ENCODE results near the gene PPIB. TPM values are rescaled to one million over a fixed set of nuclear protein-coding genes. Genes with fewer than 3 reads are reported as not detected.

Gene PPIB
- 100 to 1,000 TPM; 276 to 535 (median 474) TPM for total RNA-seq
- long read RNA-seq, transcript PPIB-201 (5 exons, 1,081 nt) = major isoform, 185 of 190 reads
- long read RNA-seq, partial matches to known transcripts = 4 of 190 reads
- long read RNA-seq, other reads (novel, unspliced or antisense) = 1 of 190 reads

- Histone ChIP-seq H3K27ac (peak within 1 kb of the TSS; percentile 84 to 86 (median 86)), H3K27me3 (no peaks in the 10 kb centered on the region), H3K4me3 (peak within 1 kb of the TSS; percentile 75 to 99 (median 96)), H3K4me1 (peaks cover 0 to 50% (median 16%) of the 10 kb centered on the region in 4 donors), H3K36me3 (peaks cover 21 to 38% (median 29%) of the 10 kb centered on the region in 4 donors), H3K9me3 (no peaks in the 10 kb centered on the region)
- TF ChIP-seq POLR2A (IDR thresholded peaks at IDR 0.05) (peak; percentile 92), CTCF (IDR thresholded peaks at IDR 0.05) (peak in 3 of 4 donors; percentile 51 to 61 (median 52))
- 0% methylated on average over 19 of the region's 69 CpGs for WGBS (ENCODE audit: insufficient coverage, low coverage, low lambda C conversion rate, missing lambda C conversion rate)
- DNase-seq (peak; percentile 99), ATAC-seq (peak; percentile 88 to 96 (median 91))
- intact Hi-C loops (cut with DNase I) = no loop called here
These were observed at the start of gene PPIB for GRCh38 chr15:64162869-64163658. Gene PPIB (minus strand): TSS chr15:64163022. CDS start chr15:64162986, 36 bp downstream.

- peaks cover 0 to 9% (median 3%) of the 10 kb centered on the region in 4 donors for H3K4me1 ChIP-seq
- peaks cover 0 to 5% (median 0%) of the 10 kb centered on the region in 4 donors for H3K36me3 ChIP-seq
- intact Hi-C loops (cut with DNase I) = no loop called here
- H3K9me3 ChIP-seq = no peaks in the 10 kb centered on the region
- TF ChIP-seq POLR2A (IDR thresholded peaks at IDR 0.05) (no peak), CTCF (IDR thresholded peaks at IDR 0.05) (no peak)
- DNase-seq (no peak), ATAC-seq (no peak)
- H3K27me3 ChIP-seq = no peaks in the 10 kb centered on the region
- no peak overlapping the region for H3K27ac ChIP-seq
- no peak overlapping the region for H3K4me3 ChIP-seq
- WGBS (ENCODE audit: insufficient coverage, low coverage, low lambda C conversion rate, missing lambda C conversion rate) = 89% methylated on average over 2 of the region's 2 CpGs
These were observed 48.9 kb upstream of the PPIB start for GRCh38 chr15:64211696-64212095.

GRCh38 chr15:64210371-64210770 is 47.5 kb upstream of the PPIB start:
- 78% methylated on average over 2 of the region's 2 CpGs for WGBS (ENCODE audit: insufficient coverage, low coverage, low lambda C conversion rate, missing lambda C conversion rate)
- Histone ChIP-seq H3K4me3 (no peak overlapping the region), H3K36me3 (peaks cover 0 to 5% (median 0%) of the 10 kb centered on the region in 4 donors), H3K27ac (no peak overlapping the region), H3K4me1 (no peaks in the 10 kb centered on the region), H3K9me3 (no peaks in the 10 kb centered on the region), H3K27me3 (no peaks in the 10 kb centered on the region)
- DNase-seq = no peak
- no peak for ATAC-seq
- intact Hi-C loops (cut with DNase I) = no loop called here
- TF ChIP-seq CTCF (IDR thresholded peaks at IDR 0.05) = no peak
- TF ChIP-seq POLR2A (IDR thresholded peaks at IDR 0.05) = no peak

- H3K27me3 ChIP-seq = no peaks in the 10 kb centered on the region
- ATAC-seq (peak in 1 of 4 donors; percentile 35), DNase-seq (no peak)
- no peaks in the 10 kb centered on the region for H3K9me3 ChIP-seq
- no peak overlapping the region for H3K27ac ChIP-seq
- H3K36me3 ChIP-seq = peaks cover 0 to 5% (median under 1%) of the 10 kb centered on the region in 4 donors
- WGBS (ENCODE audit: insufficient coverage, low coverage, low lambda C conversion rate, missing lambda C conversion rate) = 34% methylated on average over 3 of the region's 3 CpGs
- no peaks in the 10 kb centered on the region for H3K4me1 ChIP-seq
- H3K4me3 ChIP-seq = no peak overlapping the region
- peak; percentile 45 to 54 (median 48) for TF ChIP-seq CTCF (IDR thresholded peaks at IDR 0.05)
- no peak for TF ChIP-seq POLR2A (IDR thresholded peaks at IDR 0.05)
- intact Hi-C loops (cut with DNase I) = loop anchor here (10.0 kb wide), 1 partner anchor 145 kb away; the partner anchor contains the start of gene CSNK1G1 (in 2 of the 2)
These were observed 47.0 kb upstream of the PPIB start for GRCh38 chr15:64209680-64210334.

Measured in right lobe of liver (tissue), 6 donors.